ENCODE measurements around the gene SGSH. TPM values are rescaled to one million over a fixed set of nuclear protein-coding genes. Genes with fewer than 3 reads are reported as not detected.

Gene SGSH
- total RNA-seq, 1 donor from 2014 or later = 7.2 TPM

DNA sequence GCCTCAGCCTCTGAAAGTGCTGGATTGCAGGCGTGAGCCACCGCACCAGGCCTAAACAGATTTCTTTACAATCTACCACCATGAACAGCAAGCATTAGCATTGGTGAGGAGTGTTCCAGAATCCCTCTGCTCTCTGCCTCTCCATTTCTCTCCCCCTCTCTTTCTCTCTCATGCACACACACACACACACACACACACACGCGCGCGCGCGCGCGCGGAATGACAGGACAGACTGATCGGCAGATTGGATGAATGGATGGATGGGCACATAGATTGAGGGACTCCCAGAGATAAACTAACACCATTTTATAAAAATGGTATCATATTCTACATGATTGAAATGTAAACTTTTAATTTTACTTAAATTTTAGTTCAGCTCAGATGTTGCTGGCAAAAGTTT, 47.0 kb downstream of the SGSH start:
- no peak overlapping the region for H3K9ac ChIP-seq
- peaks cover 8% of the 10 kb centered on the region for H3K27me3 Mint-ChIP-seq (ENCODE audit: insufficient read depth, low read depth)
- no peak overlapping the region for H3K4me3 ChIP-seq
- no peaks in the 10 kb centered on the region for H3K9me3 Mint-ChIP-seq
- no peak for DNase-seq (ENCODE audit: low spot score)
- no peak overlapping the region for H3K4me2 ChIP-seq
- no peaks in the 10 kb centered on the region for H3K4me1 ChIP-seq
- H3K79me2 ChIP-seq (ENCODE audit: low read depth) = no peaks in the 10 kb centered on the region
- no peak overlapping the region for H2AFZ ChIP-seq (replicated peaks)
- no peaks in the 10 kb centered on the region for H3K9me3 ChIP-seq (ENCODE audit: low read depth)
- H3F3A ChIP-seq (ENCODE audit: low read depth) = no peaks in the 10 kb centered on the region
- H3K27me3 ChIP-seq = no peaks in the 10 kb centered on the region
- no peak for TF ChIP-seq EZH2 (IDR thresholded peaks at IDR 0.05)
- no peak for TF ChIP-seq EZH2phosphoT487 (IDR thresholded peaks at IDR 0.05)
- TF ChIP-seq CTCF (IDR thresholded peaks at IDR 0.05) = no peak
- H3K36me3 Mint-ChIP-seq = no peaks in the 10 kb centered on the region
- no peak overlapping the region for H3K27ac Mint-ChIP-seq
- H3K4me1 Mint-ChIP-seq = peaks cover 7% of the 10 kb centered on the region
- no peak overlapping the region for H3K27ac ChIP-seq
- no peak overlapping the region for H3K4me3 Mint-ChIP-seq
- H3K36me3 ChIP-seq = no peaks in the 10 kb centered on the region
- no peaks in the 10 kb centered on the region for H4K20me1 ChIP-seq (ENCODE audit: low read depth)

- H3K4me3 Mint-ChIP-seq = no peak overlapping the region
- H3K4me3 ChIP-seq = no peak overlapping the region
- H3K9ac ChIP-seq = no peak overlapping the region
- no peaks in the 10 kb centered on the region for H4K20me1 ChIP-seq (ENCODE audit: low read depth)
- H3K27me3 Mint-ChIP-seq (ENCODE audit: insufficient read depth, low read depth) = peaks cover 9% of the 10 kb centered on the region
- no peaks in the 10 kb centered on the region for H3K36me3 ChIP-seq
- no peak overlapping the region for H3K27ac Mint-ChIP-seq
- no peak overlapping the region for H3K4me2 ChIP-seq
- TF ChIP-seq CTCF (IDR thresholded peaks at IDR 0.05) (no peak), EZH2 (IDR thresholded peaks at IDR 0.05) (no peak), EZH2phosphoT487 (IDR thresholded peaks at IDR 0.05) (no peak)
- H3K27ac ChIP-seq = no peak overlapping the region
- no peak for DNase-seq (ENCODE audit: low spot score)
- peaks cover 10% of the 10 kb centered on the region for H3K4me1 Mint-ChIP-seq
- no peaks in the 10 kb centered on the region for H3K9me3 ChIP-seq (ENCODE audit: low read depth)
- no peaks in the 10 kb centered on the region for H3F3A ChIP-seq (ENCODE audit: low read depth)
- H3K27me3 ChIP-seq = no peaks in the 10 kb centered on the region
- H3K9me3 Mint-ChIP-seq = no peaks in the 10 kb centered on the region
- no peaks in the 10 kb centered on the region for H3K36me3 Mint-ChIP-seq
- no peaks in the 10 kb centered on the region for H3K79me2 ChIP-seq (ENCODE audit: low read depth)
- H3K4me1 ChIP-seq = no peaks in the 10 kb centered on the region
- H2AFZ ChIP-seq (replicated peaks) = no peak overlapping the region
Measured at GRCh38 chr17:80171681-80172080, 48.5 kb downstream of the SGSH start.

DNA sequence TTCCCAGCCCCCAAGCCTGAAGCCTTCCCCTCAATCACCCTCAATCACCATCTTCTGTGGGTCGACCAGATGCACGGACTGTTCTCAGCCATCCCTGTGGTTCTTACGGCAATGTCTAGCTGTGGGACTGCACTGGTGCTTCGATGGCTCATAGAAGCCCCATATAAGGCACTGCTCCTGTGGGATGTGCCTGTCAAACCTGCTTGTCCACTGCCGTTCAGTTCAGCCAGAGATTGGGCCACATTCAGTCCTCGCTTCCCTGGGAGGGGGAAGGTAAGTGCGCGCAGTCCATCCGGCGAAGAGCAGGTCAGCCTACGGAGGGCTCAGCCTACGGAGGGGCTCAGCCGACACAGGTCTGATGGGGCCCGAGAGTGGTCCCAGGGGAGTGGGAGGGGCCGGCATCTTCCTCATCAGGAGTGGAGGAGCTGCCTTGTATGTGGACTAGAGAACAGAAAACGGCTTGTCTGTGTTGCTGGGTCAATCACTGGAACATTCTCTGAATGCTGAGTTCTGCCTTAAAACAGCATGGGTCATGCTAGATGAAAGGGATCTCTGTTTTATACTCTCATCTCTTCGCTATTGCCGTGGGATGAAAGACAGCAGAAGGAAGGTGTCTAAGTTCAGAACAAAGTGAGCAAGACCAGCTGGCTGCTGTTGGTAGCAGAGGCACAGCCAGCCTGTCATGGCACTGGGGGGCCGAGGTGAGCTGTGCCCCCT, 50.2 kb downstream of the SGSH start, which contains the start of gene CARD14:
Gene CARD14 (plus strand): TSS at position 247 of the 717 bp plus-strand sequence. CDS start 11,409 bp downstream, outside the sequence.
- no peak for DNase-seq (ENCODE audit: low spot score)
- no peak for TF ChIP-seq CTCF (IDR thresholded peaks at IDR 0.05)
- TF ChIP-seq EZH2 (IDR thresholded peaks at IDR 0.05) = no peak
- TF ChIP-seq EZH2phosphoT487 (IDR thresholded peaks at IDR 0.05) = no peak
- Mint-ChIP-seq H3K27ac (peak within 1 kb of the TSS; percentile 50), H3K27me3 (ENCODE audit: insufficient read depth, low read depth) (peaks cover 6% of the 10 kb centered on the region), H3K4me1 (peaks cover 5% of the 10 kb centered on the region), H3K36me3 (no peaks in the 10 kb centered on the region), H3K9me3 (no peaks in the 10 kb centered on the region), H3K4me3 (no peak within 1 kb of the TSS)
- Histone ChIP-seq H3K9ac (no peak within 1 kb of the TSS), H3K4me1 (no peaks in the 10 kb centered on the region), H3K4me3 (no peak within 1 kb of the TSS), H3F3A (ENCODE audit: low read depth) (no peaks in the 10 kb centered on the region), H3K9me3 (ENCODE audit: low read depth) (no peaks in the 10 kb centered on the region), H4K20me1 (ENCODE audit: low read depth) (no peaks in the 10 kb centered on the region), H3K4me2 (no peak within 1 kb of the TSS), H3K27me3 (no peaks in the 10 kb centered on the region), H3K36me3 (no peaks in the 10 kb centered on the region), H3K79me2 (ENCODE audit: low read depth) (no peaks in the 10 kb centered on the region), H2AFZ (replicated peaks) (no peak within 1 kb of the TSS), H3K27ac (no peak within 1 kb of the TSS)

Measured in neural progenitor cell (in vitro differentiated cells).